Eye (tissue), 1 donor: ENCODE data around the gene HSPA12A.

Source experiments
- DNase-seq: peaks from one replicate; pipeline ENCODE4 v3.0.0-alpha.2; 2015

The HSPA12A gene

GRCh38 chr10:116740971-116741370, 1.4 kb downstream of the HSPA12A start:
- no peak for DNase-seq

- DNase-seq = no peak
Observed at GRCh38 chr10:116738339-116738738, 4.0 kb downstream of the HSPA12A start.

GRCh38 chr10:116737627-116738327, 4.6 kb downstream of the HSPA12A start:
- DNase-seq = peak; percentile 67

GRCh38 chr10:116733566-116733965, 8.8 kb downstream of the HSPA12A start:
- no peak for DNase-seq

- DNase-seq = no peak
Observed at GRCh38 chr10:116732573-116732972, 9.8 kb downstream of the HSPA12A start.

GRCh38 chr10:116730464-116731260, 11.7 kb downstream of the HSPA12A start:
- no peak for DNase-seq

GRCh38 chr10:116729243-116729642, 13.1 kb downstream of the HSPA12A start:
- no peak for DNase-seq

GRCh38 chr10:116728526-116729096, 13.8 kb downstream of the HSPA12A start:
- no peak for DNase-seq

- no peak for DNase-seq
Observed at GRCh38 chr10:116723428-116724281, 18.7 kb downstream of the HSPA12A start.

- peak; percentile 63 for DNase-seq
Observed at GRCh38 chr10:116722736-116723427, 19.5 kb downstream of the HSPA12A start.

GRCh38 chr10:116721547-116722392, 20.6 kb downstream of the HSPA12A start:
- DNase-seq = peak; percentile 93

- peak; percentile 48 for DNase-seq
Observed at GRCh38 chr10:116720668-116721546, 21.5 kb downstream of the HSPA12A start.

GRCh38 chr10:116720241-116720643, 22.1 kb downstream of the HSPA12A start:
- DNase-seq = no peak

GRCh38 chr10:116719804-116720203, 22.6 kb downstream of the HSPA12A start:
- DNase-seq = no peak

GRCh38 chr10:116718058-116718457, 24.3 kb downstream of the HSPA12A start:
- DNase-seq = no peak

GRCh38 chr10:116716381-116716780, 26.0 kb downstream of the HSPA12A start:
- no peak for DNase-seq

- no peak for DNase-seq
Observed at GRCh38 chr10:116715839-116716377, 26.5 kb downstream of the HSPA12A start.

- DNase-seq = no peak
Observed at GRCh38 chr10:116715341-116715740, 27.0 kb downstream of the HSPA12A start.

GRCh38 chr10:116713846-116714245, 28.5 kb downstream of the HSPA12A start:
- no peak for DNase-seq

GRCh38 chr10:116712989-116713543, 29.3 kb downstream of the HSPA12A start:
- peak; percentile 41 for DNase-seq
